SKM-1 treated with dmso at 0.1 percent for 144 hours (cell line): ENCODE measurements around the gene TSSK6.

Experiments used
- DNase-seq: peaks from one replicate; lab custom pipeline; 2025; ENCODE audit not compliant: unreplicated experiment; lab: John Stamatoyannopoulos, UW

TSSK6 gene

GRCh38 chr19:19514881-19515641 lies at the start of gene TSSK6:
Gene TSSK6, minus strand, starts transcription at chr19:19515548. Its CDS starts 121 bp downstream, at chr19:19515427.
- no peak for DNase-seq

DNA sequence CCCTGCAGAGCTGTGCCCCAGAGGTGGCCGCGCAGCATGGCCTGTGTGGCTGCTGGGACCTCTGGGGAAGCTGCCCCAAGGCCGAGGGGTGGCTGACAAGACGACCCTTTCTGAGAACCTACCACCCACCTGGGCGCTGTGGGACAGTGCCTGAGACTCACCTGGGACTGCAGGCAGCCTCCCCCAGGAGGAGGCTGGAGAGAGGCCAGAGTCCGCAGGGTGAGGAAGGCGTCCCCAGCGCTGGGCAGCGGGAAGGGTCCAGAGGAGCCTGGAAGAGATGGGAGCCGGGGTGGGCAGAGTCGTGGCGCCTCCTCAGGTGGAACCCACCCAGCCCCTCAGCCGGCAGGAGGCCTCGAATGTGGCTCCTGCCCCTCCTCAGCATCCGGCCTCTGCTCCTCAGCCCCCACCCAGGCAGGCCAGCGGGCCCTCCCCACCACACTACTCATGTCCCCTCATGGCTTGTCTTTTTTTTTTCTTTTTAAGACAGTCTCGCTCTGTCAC lies 48.0 kb upstream of the TSSK6 start:
- DNase-seq = no peak

DNA sequence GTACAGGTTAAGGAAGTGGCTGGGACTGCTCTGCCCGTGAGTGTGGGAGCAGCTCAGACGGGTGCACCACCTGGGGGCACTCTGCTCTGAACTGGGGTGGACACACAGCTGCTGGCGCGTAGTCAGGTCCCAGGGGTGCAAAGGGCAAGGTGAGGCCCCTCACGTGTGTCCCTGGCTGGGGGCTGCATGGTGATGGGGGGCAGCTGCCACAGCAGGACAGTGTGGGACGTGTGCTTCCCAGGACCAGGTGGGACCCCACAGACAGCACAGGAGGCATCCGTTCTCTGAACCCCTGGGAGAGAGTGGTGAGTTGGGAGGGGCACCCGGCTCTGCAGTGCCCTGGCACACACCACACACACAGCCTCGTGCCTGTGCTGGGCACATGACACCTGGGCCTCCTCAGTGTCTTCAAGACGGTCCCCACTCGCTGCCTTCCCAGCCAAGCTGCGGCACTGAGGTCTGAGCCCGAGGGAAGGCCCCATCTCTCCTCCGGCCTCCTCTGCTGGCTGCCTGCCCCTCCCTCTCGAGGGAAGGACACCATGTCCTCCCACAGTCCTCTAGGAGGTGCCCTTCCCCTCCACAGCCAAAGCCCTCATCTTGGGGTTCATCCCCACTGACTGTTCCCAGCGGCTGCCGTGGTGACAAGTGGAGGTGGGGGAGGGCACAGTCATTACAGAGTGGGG lies 47.5 kb upstream of the TSSK6 start:
- no peak for DNase-seq

- DNase-seq = no peak
These were observed 46.8 kb upstream of the TSSK6 start for GRCh38 chr19:19561946-19562664.

- no peak for DNase-seq
These were observed 44.6 kb upstream of the TSSK6 start for GRCh38 chr19:19559931-19560330.

GRCh38 chr19:19558636-19559035 lies 43.3 kb upstream of the TSSK6 start:
- no peak for DNase-seq

DNA sequence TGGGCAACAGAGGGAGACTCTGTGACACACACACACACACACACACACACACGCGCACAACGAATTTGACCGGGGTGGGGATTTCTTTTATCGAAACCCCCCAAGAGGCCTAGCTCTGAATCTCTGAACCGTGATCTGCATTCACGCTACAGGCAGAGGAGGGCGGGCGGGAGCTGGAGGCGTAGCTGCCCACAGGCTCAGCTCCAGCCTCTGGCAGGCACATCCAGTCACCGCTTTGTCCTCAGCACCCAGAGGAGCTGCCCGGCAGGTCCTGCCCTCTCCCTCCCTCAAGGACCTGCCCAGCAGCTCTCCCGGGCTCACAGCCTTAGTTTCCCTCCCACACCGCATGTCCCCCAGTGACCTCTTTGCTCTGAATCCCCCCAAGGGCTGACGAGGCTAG lies 42.7 kb upstream of the TSSK6 start:
- no peak for DNase-seq

DNA sequence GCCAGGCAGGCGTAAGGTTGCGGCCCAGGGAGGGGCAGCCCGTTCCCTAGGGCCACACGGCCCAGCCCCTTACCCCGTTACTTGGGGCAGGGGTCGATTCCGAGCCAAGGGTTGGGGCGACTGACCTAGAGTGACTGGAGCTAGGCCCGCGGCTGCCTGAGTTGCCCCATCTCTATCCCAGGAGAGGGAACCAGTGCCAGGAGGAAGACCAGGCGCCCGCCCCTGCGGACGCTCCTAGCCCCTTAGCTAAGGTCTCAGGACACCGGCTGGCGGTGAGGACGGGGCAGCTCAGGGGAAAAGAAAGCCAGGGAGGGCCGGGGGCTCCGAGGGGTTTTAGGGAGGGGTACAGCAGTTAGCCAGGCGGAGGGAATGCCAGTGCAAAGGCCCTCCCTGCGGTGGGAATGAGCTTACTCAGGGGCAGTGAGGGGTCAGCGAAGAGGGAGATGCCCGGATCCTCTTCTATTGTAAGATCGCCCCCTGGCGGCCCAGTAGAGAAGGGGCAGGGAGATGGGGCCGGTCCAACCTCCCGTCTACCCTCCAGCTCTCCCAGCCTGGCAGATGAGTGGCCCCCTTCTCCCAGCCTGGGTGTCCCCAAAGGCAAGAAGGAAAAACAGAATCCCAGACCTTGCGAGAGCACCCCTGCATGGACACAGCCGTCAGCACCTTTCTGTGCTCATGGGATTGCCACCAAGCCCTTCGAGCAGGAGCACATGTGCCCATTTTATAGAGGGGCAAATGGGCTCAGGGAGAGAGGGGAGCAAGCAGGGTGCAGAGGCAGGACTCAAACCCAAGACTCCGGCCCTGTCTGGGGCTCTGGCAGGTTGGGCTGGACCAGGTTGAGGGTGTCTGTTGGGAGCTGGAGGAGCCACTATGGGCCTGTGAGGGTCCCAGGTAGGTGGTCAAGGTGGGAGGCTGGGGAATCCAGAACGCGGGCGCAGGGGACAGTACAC lies 39.0 kb upstream of the TSSK6 start:
- peak; percentile 58 for DNase-seq

DNA sequence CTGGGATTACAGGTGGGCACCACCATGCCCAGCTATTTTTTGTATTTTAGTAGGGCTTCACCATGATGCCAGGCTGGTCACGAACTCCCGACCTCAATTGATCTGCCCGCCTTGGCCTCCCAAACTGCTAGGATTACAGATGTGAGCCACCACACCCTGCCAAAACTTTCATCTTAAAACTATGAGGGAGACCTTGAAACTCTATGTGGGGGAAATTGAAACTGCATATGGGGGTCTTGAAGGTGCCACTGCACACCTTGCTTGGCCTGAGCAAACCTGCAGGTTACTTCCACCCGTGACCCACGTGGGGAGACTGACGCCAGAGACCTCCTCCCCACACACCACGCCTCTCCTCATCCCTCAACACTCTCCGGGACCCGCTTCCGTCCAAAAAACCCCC lies 38.3 kb upstream of the TSSK6 start:
- DNase-seq = no peak

GRCh38 chr19:19552798-19553197 lies 37.5 kb upstream of the TSSK6 start:
- DNase-seq = peak; percentile 28

DNA sequence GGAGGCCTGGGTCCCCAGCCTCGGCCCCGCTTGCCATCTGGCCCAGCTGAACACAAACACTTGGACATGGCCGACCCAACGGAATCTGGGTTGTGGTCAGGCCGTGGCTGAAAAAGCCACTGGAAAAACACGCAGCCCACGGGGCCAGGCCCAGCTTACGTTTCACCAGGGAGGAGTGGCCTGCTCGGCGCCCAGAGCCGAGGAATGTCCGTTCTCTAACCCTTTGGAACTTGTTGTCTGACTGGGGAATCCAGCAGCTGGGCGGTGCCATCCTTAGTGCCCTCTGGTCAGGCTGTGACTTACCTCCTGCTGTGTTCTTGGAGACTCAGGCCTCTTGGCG lies 36.5 kb upstream of the TSSK6 start:
- DNase-seq = no peak

DNA sequence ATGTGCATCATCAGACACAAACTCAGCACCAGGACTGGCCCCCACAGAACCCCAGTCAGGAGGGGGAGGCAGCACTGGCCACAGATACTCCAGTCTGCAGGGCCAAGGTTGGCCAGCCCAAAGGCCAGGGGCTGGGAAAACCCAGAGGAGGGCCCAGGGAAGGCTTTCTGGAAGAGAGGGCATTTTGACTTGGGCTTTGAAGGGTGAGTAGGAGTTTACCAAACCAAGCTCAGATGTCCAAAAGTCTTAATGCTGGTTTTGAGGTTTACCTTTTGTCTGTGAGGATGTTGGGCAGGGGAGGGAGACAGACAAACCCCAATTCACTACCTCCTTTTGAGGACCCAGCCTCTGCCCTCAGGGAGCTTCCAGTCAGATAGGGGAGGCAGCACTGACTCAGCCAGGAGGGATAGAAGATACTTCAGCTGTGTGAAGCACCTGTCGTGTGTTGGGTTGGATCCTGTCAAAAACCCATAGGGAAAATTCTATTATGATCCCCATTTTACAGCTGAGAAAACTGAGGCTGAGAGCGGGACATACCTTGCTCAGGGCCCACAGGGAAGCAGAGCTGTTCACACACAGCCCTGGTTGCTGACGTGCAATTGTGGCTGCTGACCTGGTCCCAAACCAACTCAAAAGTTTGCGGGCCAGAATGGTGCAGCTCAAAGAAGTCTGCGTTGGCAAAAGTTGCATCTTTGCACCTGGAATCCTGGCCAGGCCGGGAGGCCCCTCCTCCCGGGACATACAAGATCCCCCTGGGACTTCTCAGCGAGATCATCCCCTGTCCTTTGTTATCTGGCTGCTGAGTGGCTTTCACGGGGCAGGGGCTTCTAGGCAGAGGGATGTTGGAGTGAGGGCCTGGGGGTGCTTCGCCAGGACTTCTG lies 35.9 kb upstream of the TSSK6 start:
- DNase-seq = no peak

GRCh38 chr19:19550485-19550929 lies 35.2 kb upstream of the TSSK6 start:
- no peak for DNase-seq

- no peak for DNase-seq
These were observed 34.6 kb upstream of the TSSK6 start for GRCh38 chr19:19549804-19550464.

DNA sequence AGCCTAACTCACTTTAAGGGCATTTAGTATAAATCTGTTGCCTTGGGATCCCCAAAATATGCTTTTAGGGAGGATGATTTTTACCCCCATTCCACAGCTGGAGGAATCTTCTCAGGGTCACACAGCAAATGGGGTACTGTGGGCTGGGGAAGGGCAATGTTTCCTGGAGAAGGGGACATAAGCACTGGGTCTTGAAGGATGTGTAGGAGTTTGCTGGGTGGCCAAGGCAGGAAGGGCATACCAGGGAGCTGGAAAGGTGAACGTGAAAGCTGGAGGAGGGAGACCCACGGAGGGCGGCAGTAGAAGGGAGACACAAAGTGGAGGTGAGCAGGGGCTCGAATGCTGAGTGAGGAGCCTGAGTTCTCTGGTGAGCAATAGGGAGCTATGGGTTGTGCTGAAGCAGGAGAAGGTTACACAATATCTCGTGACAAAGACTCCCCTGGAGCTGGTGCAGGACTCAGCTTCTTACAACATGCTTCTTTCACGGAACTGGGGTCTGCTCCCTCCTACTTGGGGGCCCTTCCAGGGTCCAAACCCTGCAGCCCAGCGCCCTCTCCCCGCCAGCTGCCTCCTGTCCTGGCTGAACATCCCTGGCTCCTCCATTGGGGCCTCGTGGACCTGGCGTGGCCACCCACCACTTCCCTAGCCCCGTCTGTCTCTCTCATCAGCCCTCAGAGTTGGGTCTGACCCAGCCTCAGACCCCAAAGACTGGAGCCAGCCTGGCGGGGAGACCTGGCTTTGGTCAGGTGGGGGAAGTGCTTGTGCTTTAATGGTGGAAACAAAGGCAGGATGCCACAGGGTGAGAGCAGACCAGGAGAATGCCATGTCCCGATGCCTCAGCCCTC lies 33.8 kb upstream of the TSSK6 start:
- DNase-seq = peak; percentile 34

GRCh38 chr19:19547674-19548336 lies 32.5 kb upstream of the TSSK6 start:
- DNase-seq = no peak

DNA sequence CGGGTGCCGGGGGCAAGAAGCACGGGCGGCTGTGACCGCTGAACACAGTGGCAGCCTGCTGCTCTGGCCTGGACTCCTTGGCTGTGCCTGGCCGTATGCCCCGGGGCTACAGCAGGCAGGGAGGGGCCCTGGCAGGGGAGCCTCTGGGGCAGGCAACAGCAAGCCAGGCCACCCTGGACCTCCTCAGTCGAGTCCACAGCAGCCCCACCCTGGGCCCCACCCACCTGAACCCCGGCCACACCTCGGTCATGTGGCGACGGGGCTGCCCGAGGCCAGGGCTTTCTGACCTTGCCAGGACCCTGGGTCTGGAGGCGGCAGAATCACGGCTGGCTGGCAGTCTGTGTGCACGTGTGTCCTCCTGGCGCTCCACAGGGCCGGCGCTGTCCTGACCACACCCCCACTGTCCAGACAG lies 31.4 kb upstream of the TSSK6 start:
- no peak for DNase-seq

DNA sequence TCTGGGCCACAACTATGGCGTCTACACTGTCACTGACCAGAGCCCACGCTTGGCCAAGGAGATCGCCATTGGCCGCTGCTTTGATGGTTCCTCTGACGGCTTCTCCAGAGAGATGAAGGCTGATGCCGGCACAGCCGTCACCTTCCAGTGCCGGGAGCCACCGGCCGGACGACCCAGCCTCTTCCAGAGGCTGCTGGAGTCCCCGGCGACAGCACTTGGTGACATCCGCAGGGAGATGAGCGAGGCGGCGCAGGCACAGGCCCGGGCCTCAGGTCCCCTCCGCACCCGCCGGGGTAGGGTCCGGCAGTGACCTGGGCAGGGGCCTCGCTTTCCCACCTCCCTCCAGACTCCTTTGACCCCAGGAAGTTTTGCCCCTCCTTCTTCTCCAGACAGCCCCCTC lies 30.4 kb upstream of the TSSK6 start:
- DNase-seq = no peak
